ENCODE results near the gene RREB1. TPM values are rescaled to one million over a fixed set of nuclear protein-coding genes. Genes with fewer than 3 reads are reported as not detected.

RREB1 gene
- total and polyA plus RNA-seq, 2 experiments from 2014 or later, result 8.5 to 25.5 TPM

- TF ChIP-seq ZNF462 (CRISPR knock-in tag; IDR thresholded peaks at IDR 0.05), result no peak
Measured at GRCh38 chr6:7202950-7203349, 95.2 kb downstream of the RREB1 start (continued).

GRCh38 chr6:7203939-7204338 is 96.2 kb downstream of the RREB1 start:
- Mint-ChIP-seq H3K27ac (no peak overlapping the region), H3K4me1 (peaks cover 15% of the 10 kb centered on the region), H3K27me3 (ENCODE audit: insufficient read depth, low read depth, poor library complexity) (peaks cover 3% of the 10 kb centered on the region), H3K9me3 (no peaks in the 10 kb centered on the region), H3K36me3 (ENCODE audit: low read depth) (peaks cover 15% of the 10 kb centered on the region), H3K4me3 (no peak overlapping the region)
- H2AFZ ChIP-seq, result no peak overlapping the region
- H3K4me3 ChIP-seq, result no peak overlapping the region
- no peaks in the 10 kb centered on the region for H3K36me3 ChIP-seq (ENCODE audit: insufficient read depth)
- H3K79me2 ChIP-seq (replicated peaks; ENCODE audit: insufficient read depth), result no peaks in the 10 kb centered on the region; the same call in 1 of the 2 replicates
- no peak overlapping the region for H3K27ac ChIP-seq (ENCODE audit: low read depth)
- H3K9me2 ChIP-seq (ENCODE audit: insufficient read depth), result peaks cover 7% of the 10 kb centered on the region; the same call in 1 of the 2 replicates
- H3K4me2 ChIP-seq, result no peak overlapping the region
- no peaks in the 10 kb centered on the region for H3K27me3 ChIP-seq (ENCODE audit: insufficient read depth)
- H3F3A ChIP-seq (replicated peaks; ENCODE audit: low read depth), result no peaks in the 10 kb centered on the region
- DNase-seq (ENCODE audit: low spot score) (no peak), ATAC-seq (no peak)
- H3K4me1 ChIP-seq (ENCODE audit: insufficient read depth), result no peaks in the 10 kb centered on the region
- H4K20me1 ChIP-seq (replicated peaks; ENCODE audit: insufficient read depth), result no peaks in the 10 kb centered on the region
- TF ChIP-seq EZH2phosphoT487 (IDR thresholded peaks at IDR 0.05; ENCODE audit: unreplicated experiment), result no peak
- TF ChIP-seq CREB1 (CRISPR knock-in tag; IDR thresholded peaks at IDR 0.05; ENCODE audit: low read depth), result no peak
- no peak for TF ChIP-seq POLR2AphosphoS5 (IDR thresholded peaks at IDR 0.05; ENCODE audit: low read depth)
- no peak for TF ChIP-seq NANOG (IDR thresholded peaks at IDR 0.05; ENCODE audit: borderline replicate concordance)
- TF ChIP-seq ETS1 (IDR thresholded peaks at IDR 0.05), result no peak
- no peak for TF ChIP-seq ZNF462 (CRISPR knock-in tag; IDR thresholded peaks at IDR 0.05)
- no peak for TF ChIP-seq EZH2 (IDR thresholded peaks at IDR 0.05; ENCODE audit: low read depth, unreplicated experiment)
- no peak for TF ChIP-seq ZNF114 (CRISPR knock-in tag; IDR thresholded peaks at IDR 0.05)

All from GM23338 (cell line).